Subcutaneous abdominal adipose tissue (tissue), 5 donors: ENCODE measurements around the gene DDX6.
"Not testable (repeated sequence)": the region's sequence is repeated elsewhere in the genome, so short reads cannot be mapped to it uniquely, and the experiment has no call there.

Source experiments
- H3K27ac ChIP-seq: one replicate; pipeline ENCODE4 v1.7.0; 2013; ENCODE audit warnings: low read depth, mild to moderate bottlenecking, inconsistent platforms, low read length, moderate library complexity
- H3K27me3 ChIP-seq, 5 donors: one replicate each; pipeline ENCODE4 v1.7.0; 2013; ENCODE audit warnings: low read length in 5 of 5, inconsistent platforms in 1 of 5; ENCODE audit not compliant: control insufficient read depth in 5 of 5, insufficient read depth in 4 of 5
- H3K36me3 ChIP-seq, 5 donors: one replicate each; pipeline ENCODE4 v1.7.0; 2013; ENCODE audit warnings: low read length in 5 of 5; ENCODE audit not compliant: control insufficient read depth in 5 of 5, insufficient read depth in 5 of 5
- H3K4me1 ChIP-seq, 5 donors: one replicate each; pipeline ENCODE4 v1.7.0; 2013; ENCODE audit warnings: low read length in 5 of 5, mild to moderate bottlenecking in 3 of 5, moderate library complexity in 1 of 5; ENCODE audit not compliant: control insufficient read depth in 5 of 5, insufficient read depth in 5 of 5
- H3K4me3 ChIP-seq, 5 donors: one replicate each; pipeline ENCODE4 v1.7.0; 2013; ENCODE audit warnings: low read length in 5 of 5, low read depth in 1 of 5
- H3K9ac ChIP-seq, 5 donors: one replicate each; pipeline ENCODE4 v1.7.0; 2013; ENCODE audit warnings: low read length in 5 of 5, mild to moderate bottlenecking in 4 of 5, moderate library complexity in 3 of 5
- H3K9me3 ChIP-seq, 5 donors: one replicate each; pipeline ENCODE4 v1.7.0; 2013; ENCODE audit warnings: low read length in 5 of 5; ENCODE audit not compliant: control insufficient read depth in 5 of 5
- donor health status: healthy.
- donor health status: healthy.
- donor health status: healthy.
- donor health status: healthy.
- donor health status: healthy.

Gene DDX6

DNA sequence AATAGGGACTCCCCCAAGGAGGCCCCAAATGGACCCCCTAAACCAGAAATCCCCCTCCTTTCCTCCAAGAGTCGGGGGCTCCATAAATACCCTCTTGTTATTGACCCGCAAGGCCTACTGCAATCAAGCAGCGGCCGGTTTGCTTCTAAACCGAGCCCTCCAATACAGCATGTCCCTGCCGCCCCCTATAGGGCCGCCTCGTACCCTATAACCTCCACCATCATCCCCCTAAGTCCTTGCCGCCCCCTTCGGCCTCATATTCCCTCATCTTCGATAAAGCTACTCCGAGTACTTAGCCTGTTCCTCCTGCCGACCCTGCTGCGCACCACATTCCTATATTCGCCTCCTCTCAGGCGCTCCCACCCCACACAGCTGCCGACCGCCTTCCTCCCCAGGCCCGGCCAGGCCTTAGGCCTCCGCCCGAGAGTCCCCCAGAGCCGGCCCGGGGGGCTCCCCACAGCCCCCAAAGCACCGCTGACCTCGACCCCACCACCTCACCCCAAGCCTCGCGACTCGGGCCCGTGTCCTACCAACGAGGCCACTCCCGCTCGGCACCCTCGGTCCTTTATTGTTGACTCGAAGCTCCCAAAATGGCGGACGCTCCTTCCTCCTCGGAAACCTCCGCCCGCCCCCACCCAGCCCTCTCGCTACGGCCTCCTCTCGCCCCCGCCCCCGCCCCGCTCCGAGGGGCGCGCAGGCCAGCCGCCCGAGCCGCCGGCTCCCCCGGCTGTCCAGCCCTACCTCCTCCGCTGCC, 430 bp downstream of the DDX6 start:
- H3K36me3 ChIP-seq, result peaks cover 0 to 6% (median 3%) of the 10 kb centered on the region in 5 donors
- H3K27ac ChIP-seq, result peak overlapping the region; percentile 100
- H3K27me3 ChIP-seq, result no peaks in the 10 kb centered on the region
- H3K9ac ChIP-seq, result peak overlapping the region; percentile 91 to 100 (median 99)
- peaks cover 4 to 46% (median 38%) of the 10 kb centered on the region in 5 donors for H3K4me1 ChIP-seq
- peak overlapping the region; percentile 94 to 97 (median 95) for H3K4me3 ChIP-seq
- H3K9me3 ChIP-seq, result no peaks in the 10 kb centered on the region

DNA sequence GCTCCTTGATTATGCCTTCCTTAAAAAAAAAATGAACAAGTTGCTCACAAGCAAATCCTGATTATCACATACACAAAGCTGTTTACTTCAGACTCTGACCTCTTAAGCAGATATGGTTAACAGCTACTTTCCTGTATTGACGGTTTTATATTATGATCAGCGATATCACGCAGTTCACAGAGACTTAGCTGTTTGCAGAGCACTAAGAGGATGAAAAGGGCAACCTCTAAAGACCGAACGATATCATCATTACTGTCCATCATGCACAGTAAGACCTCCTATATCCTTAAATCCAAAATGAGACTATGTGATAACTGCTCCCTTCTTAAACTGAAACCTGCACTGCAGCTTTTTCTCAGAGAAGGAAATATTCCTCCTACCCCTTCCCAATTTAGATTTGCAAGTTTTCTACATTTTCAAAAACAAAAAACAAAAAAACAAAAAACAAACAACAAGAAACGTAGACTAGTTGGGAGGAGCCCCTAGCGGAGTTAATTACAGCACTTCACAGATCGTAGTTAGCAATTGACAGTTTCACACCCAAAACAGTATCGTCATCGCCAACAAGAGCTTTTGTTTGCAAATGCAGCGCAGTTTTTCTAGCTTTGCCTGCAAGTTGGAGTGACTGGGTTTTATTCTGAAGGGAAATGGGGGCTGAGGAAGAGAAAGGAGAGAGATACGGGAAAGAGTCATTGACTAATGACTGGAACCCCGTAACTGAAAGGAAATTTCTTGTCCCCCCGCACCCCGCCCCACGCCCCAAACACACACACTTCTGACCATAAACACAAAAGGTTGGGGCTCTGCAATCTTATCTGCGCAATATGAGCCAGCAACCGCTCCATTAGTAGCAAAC, 1.2 kb downstream of the DDX6 start:
- peaks cover 4 to 46% (median 42%) of the 10 kb centered on the region in 5 donors for H3K4me1 ChIP-seq
- H3K4me3 ChIP-seq, result peak overlapping the region; percentile 94 to 97 (median 95)
- no peaks in the 10 kb centered on the region for H3K27me3 ChIP-seq
- H3K9ac ChIP-seq, result peak overlapping the region; percentile 91 to 100 (median 99)
- peaks cover 0 to 10% (median 6%) of the 10 kb centered on the region in 5 donors for H3K36me3 ChIP-seq
- H3K9me3 ChIP-seq, result no peaks in the 10 kb centered on the region
- H3K27ac ChIP-seq, result peak overlapping the region; percentile 100

DNA sequence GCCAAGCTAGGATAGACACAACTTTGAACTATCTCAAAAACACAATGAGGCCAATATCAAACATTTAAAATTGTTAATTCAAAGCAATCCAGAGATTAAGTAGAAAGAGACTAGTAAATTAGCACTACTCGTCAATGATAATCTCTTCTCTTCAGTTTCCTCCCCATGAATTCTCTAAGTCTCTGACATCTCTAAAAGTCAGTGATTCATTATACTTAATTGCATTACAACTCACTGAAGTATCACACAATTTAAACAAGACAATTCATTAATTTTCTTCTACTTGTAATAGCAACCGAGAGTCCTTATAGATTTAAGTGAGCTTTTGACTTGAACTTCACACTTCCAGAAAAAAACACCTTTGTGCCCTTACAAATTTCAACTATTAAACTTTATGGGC, 4.3 kb downstream of the DDX6 start:
- H3K9ac ChIP-seq, result peak overlapping the region in 2 of 5 donors; percentile 20 to 59
- no peaks in the 10 kb centered on the region for H3K27me3 ChIP-seq
- no peak overlapping the region for H3K4me3 ChIP-seq
- H3K36me3 ChIP-seq, result peaks cover 5 to 25% (median 16%) of the 10 kb centered on the region in 5 donors
- H3K9me3 ChIP-seq, result no peaks in the 10 kb centered on the region
- H3K27ac ChIP-seq, result peak overlapping the region; percentile 85
- peaks cover 4 to 34% (median 32%) of the 10 kb centered on the region in 5 donors for H3K4me1 ChIP-seq

DNA sequence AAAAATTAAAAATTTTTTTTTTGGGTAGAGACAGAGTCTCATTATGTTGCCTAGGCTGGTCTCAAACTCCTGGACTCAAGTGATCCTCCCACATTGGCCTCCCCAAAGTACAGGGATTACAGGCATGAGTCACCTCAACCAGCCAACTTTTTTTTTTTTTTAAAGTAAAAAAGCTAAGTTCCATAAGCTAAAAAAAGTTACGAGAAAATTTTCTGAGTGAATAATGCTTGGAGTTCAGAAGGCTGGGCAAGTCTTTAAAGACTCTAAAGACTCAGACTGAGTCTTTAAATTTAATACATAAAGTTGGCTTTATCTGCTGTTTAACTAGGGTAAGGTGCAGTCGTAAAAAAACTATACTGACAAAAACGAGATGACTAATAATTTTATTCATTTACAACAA, 5.6 kb downstream of the DDX6 start:
- H3K27ac ChIP-seq, result peak overlapping the region; percentile 85
- H3K4me3 ChIP-seq, result no peak overlapping the region
- H3K36me3 ChIP-seq, result peaks cover 9 to 33% (median 23%) of the 10 kb centered on the region in 5 donors
- peak overlapping the region in 1 of 5 donors; percentile 8 for H3K9ac ChIP-seq
- no peaks in the 10 kb centered on the region for H3K27me3 ChIP-seq
- H3K9me3 ChIP-seq, result no peaks in the 10 kb centered on the region
- peaks cover 4 to 33% (median 29%) of the 10 kb centered on the region in 5 donors for H3K4me1 ChIP-seq

DNA sequence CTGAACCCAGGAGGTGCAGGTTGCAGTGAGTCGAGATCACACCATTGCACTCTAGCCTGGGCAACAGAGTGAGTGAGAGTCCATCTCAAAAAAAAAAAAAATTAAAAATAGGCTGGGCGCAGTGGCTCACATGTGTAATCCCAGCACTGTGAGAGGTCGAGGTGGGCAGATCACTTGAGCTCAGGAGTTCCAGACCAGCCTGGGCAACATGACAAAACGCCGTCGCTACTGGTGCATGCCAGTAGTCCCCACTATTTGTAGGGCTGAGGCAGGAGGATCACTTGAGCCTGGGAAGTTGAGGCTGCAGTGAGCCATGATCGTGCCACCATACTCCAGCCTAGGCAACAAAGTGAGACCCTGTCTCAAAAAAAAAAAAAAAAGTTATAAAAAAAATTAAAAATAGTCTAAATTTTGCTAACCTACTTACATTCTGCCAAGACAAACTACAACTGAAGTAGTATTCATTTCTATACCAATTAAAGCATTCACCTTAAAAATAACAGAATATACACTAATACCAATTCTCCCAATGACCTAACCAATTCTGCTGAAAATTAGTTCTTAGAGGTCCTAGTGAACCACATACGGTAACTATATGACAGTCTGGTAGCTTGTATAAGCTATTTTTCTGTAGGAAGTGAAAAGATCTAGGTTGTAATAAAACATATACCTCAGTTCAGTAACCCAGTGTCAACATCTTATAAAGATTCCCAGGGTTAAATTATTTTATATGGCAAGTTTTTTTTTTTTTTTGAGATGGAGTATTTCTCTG, 7.1 kb downstream of the DDX6 start:
- H3K4me1 ChIP-seq, result peaks cover 4 to 31% (median 22%) of the 10 kb centered on the region in 5 donors
- peaks cover 14 to 48% (median 35%) of the 10 kb centered on the region in 5 donors for H3K36me3 ChIP-seq
- H3K9ac ChIP-seq, result no peak overlapping the region
- no peak overlapping the region for H3K4me3 ChIP-seq
- H3K27me3 ChIP-seq, result no peaks in the 10 kb centered on the region
- no peak overlapping the region for H3K27ac ChIP-seq
- H3K9me3 ChIP-seq, result no peaks in the 10 kb centered on the region

DNA sequence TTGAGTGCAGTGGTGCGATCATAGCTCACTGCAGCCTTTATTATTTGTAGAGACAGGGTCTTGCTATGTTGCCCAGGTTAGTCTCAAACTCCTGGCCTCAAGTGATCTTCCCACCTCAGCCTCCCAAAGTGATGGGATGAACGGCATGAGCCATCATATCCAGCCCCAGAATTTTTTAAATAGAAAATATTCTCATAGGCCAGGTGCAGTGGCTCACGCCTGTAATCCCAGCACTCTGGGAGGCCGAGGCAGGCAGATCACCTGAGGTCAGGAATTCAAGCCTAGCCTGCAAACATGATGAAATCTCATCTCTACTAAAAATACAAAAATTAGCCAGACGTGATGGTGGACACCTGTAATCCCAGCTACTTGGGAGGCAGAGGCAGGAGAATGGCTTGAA, 7.6 kb downstream of the DDX6 start:
- not testable (repeated sequence) for H3K4me3 ChIP-seq, H3K27ac ChIP-seq, H3K9me3 ChIP-seq, H3K27me3 ChIP-seq, H3K9ac ChIP-seq
- peaks cover 18 to 54% (median 41%) of the 10 kb centered on the region in 5 donors for H3K36me3 ChIP-seq
- peaks cover 2 to 26% (median 16%) of the 10 kb centered on the region in 5 donors for H3K4me1 ChIP-seq

DNA sequence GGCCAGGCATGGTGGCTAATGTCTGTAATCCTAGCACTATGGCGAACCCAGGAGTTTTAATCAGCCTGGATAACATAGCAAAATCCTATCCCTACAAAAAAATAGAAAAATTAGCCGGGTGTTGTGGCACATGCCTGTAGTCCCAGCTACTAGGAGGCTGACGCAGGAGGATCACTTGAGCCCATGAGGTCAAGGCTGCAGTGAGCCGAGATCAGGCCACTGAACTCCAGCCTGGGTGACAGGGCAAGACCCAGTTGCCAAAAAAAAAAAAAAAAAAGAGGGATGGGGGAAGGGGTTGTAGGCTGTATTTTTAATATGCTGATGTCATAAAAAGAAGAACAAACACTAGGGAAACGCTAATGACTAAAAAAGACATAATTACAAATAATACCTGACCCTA, 12.1 kb downstream of the DDX6 start:
- Histone ChIP-seq H3K9ac (no peak overlapping the region), H3K4me1 (peaks cover 0 to 15% (median 4%) of the 10 kb centered on the region in 5 donors), H3K4me3 (no peak overlapping the region), H3K27me3 (no peaks in the 10 kb centered on the region), H3K9me3 (no peaks in the 10 kb centered on the region), H3K27ac (no peak overlapping the region), H3K36me3 (peaks cover 28 to 73% (median 64%) of the 10 kb centered on the region in 5 donors)

DNA sequence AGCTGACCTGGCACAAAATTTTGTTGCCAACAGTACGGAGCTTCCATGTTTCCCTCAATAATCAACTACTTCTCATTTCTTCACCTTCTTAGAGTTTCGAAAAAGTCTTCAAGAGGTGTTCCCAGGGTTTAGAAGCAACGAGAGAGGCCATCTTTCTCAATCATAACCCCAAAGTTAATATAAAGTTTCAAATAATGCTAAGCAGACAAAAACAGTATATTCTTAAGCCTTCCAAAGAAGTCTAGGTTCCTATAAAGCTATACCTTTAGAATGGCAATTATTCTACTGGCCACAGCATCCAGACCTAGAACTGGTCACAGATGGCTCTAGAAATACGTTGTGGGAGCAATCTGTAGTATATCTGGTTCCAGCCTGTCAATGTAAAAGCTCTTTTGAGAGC, 16.9 kb downstream of the DDX6 start:
- no peaks in the 10 kb centered on the region for H3K9me3 ChIP-seq
- peaks cover 0 to 48% (median 44%) of the 10 kb centered on the region in 5 donors for H3K4me1 ChIP-seq
- H3K27ac ChIP-seq, result no peak overlapping the region
- H3K36me3 ChIP-seq, result peaks cover 31 to 42% (median 39%) of the 10 kb centered on the region in 5 donors
- no peak overlapping the region for H3K9ac ChIP-seq
- H3K27me3 ChIP-seq, result no peaks in the 10 kb centered on the region
- H3K4me3 ChIP-seq, result no peak overlapping the region

DNA sequence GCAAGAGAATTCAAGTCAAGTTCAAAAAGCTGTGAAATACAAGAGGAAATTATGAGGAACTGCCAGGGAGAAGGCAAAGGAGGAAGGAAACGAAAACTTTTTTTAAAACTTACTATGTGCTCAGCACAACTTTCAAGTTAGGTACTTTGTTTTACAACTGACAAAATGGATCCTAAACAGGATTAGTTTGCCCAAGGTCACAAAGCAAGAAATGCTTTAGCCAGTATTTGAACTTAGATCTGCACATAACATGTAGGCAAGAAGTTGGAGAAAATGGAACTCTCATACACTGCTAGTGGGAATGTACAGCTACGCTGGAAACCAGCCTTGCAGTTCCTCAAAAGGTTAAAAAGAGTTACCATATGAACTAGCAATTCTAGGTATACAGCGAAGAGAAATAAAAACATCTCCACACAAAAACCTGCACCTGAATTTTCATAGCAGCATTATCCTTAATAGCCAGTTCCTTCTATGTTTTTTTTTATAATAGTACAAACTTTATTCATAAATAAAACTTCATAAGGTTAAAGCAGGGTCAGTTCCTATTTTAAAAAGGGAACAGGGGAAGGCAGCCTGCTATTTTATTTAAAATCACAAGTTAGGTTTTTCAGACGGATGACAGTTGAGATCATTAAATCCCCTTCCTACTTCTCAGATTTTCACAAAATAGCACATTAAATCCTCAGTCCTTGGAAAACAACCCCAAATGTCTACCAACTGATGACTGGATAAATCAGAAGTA, 19.2 kb downstream of the DDX6 start:
- Histone ChIP-seq H3K27me3 (no peaks in the 10 kb centered on the region), H3K9ac (peak overlapping the region in 2 of 5 donors; percentile 37 to 40), H3K9me3 (no peaks in the 10 kb centered on the region), H3K4me1 (peaks cover 0 to 66% (median 60%) of the 10 kb centered on the region in 5 donors), H3K4me3 (no peak overlapping the region), H3K36me3 (peaks cover 10 to 32% (median 21%) of the 10 kb centered on the region in 5 donors), H3K27ac (peak overlapping the region; percentile 61)
